ENCODE data around the gene RXRA. TPM values are rescaled to one million over a fixed set of nuclear protein-coding genes. Genes with fewer than 3 reads are reported as not detected.

Gene RXRA
- polyA plus RNA-seq, 1 experiment: 5.3 TPM

DNA sequence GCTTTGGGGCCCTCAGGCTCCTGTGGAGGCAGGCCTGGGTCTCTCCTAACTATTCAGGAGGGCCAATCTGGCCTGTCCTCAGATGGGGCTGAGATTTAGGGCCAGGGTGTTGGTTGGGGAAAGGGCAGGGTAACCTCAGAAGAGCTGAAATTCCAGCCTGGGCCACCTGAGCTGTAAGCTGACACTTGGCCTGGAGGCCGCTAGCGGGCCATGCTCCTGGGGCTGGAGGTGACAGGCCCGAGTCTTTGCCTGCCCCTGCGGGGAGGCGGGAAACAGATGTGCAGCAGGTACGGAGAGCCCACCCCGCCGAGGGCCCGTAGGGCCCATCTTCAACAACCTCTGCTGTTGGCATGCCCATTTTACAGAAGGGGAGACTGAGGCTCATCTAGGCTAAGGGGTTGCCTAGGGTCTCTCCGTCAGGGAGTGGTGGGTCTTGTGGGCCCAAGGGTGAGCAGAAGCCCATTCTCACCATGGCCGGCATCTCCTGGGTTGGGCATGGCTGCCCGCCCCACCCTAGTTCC, 69.5 kb downstream of the RXRA start:
- TF ChIP-seq, protein P1, sequence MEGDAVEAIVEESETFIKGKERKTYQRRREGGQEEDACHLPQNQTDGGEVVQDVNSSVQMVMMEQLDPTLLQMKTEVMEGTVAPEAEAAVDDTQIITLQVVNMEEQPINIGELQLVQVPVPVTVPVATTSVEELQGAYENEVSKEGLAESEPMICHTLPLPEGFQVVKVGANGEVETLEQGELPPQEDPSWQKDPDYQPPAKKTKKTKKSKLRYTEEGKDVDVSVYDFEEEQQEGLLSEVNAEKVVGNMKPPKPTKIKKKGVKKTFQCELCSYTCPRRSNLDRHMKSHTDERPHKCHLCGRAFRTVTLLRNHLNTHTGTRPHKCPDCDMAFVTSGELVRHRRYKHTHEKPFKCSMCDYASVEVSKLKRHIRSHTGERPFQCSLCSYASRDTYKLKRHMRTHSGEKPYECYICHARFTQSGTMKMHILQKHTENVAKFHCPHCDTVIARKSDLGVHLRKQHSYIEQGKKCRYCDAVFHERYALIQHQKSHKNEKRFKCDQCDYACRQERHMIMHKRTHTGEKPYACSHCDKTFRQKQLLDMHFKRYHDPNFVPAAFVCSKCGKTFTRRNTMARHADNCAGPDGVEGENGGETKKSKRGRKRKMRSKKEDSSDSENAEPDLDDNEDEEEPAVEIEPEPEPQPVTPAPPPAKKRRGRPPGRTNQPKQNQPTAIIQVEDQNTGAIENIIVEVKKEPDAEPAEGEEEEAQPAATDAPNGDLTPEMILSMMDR (IDR thresholded peaks at IDR 0.05; ENCODE audit: low read depth, low read length): no peak
- ChIA-PET CTCF (interaction anchor here (0.6 kb wide), 1 partner anchor 199 kb away, joined by 3 read pairs; no protein-coding TSS in a partner anchor), POLR2A (no interaction called here)
- no peaks in the 10 kb centered on the region for H3K27me3 ChIP-seq (ENCODE audit: control insufficient read depth, insufficient read depth, low read length)
- DNase-seq (ENCODE audit: low read depth, low spot score): no peak
- H3K4me3 ChIP-seq (ENCODE audit: low read depth, low read length): no peak overlapping the region
- no peak overlapping the region for H3K27ac ChIP-seq (ENCODE audit: low read depth, low read length)
- H3K9me3 ChIP-seq (ENCODE audit: control insufficient read depth, insufficient read depth, low read length): peaks cover 12% of the 10 kb centered on the region

DNA sequence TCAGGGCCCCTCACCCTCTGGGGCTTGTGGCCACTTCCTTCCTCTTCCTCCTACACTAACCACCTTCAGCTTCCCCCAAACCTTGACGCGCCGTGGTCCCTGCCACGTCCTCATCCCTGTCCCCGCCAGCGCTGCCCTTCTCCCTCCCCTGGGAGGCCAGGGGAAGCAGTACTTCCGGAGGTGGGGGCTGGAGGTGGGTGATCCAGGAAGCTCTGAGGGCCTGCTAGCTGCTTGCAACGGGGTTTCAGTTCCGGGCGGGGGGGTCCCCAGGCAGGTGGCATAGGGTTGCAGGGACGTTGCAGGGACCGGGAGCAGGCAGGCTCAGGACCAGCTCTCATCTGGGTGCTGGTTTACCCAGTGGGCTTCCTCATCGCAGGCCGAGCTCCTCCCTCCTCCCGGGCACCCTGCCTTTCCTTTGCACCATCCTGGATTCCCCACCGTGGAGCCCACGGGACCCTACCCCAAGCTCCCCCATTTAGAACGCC, 70.0 kb downstream of the RXRA start:
- no peak for DNase-seq (ENCODE audit: low read depth, low spot score)
- TF ChIP-seq, protein P1 (IDR thresholded peaks at IDR 0.05; ENCODE audit: low read depth, low read length): no peak
- Histone ChIP-seq H3K27ac (ENCODE audit: low read depth, low read length) (no peak overlapping the region), H3K9me3 (ENCODE audit: control insufficient read depth, insufficient read depth, low read length) (peaks cover 12% of the 10 kb centered on the region), H3K4me3 (ENCODE audit: low read depth, low read length) (no peak overlapping the region), H3K27me3 (ENCODE audit: control insufficient read depth, insufficient read depth, low read length) (no peaks in the 10 kb centered on the region)
- CTCF ChIA-PET: no interaction called here
- POLR2A ChIA-PET: no interaction called here

DNA sequence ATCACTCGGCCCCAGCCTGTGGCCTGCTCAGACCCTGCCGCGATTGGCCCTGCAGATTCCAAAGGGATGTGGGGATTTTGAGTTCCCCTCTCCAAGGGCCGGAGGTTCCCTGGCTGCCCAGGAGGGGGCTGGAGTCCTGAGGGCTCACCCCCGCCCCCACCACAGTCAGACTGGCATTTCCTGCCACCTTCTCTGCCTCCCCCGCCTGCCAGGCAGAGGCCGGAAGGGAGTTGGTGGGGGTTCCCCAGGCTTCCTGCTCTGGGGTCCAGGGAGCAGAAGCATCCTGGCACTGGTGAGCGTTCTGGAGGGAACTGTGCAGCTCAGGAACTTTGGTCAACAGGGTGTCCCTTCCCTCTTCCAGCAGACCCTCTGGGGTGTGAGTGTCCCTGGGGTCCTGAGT, 70.6 kb downstream of the RXRA start:
- H3K27ac ChIP-seq (ENCODE audit: low read depth, low read length): no peak overlapping the region
- no peak for DNase-seq (ENCODE audit: low read depth, low spot score)
- CTCF ChIA-PET: no interaction called here
- POLR2A ChIA-PET: no interaction called here
- H3K4me3 ChIP-seq (ENCODE audit: low read depth, low read length): no peak overlapping the region
- peaks cover 12% of the 10 kb centered on the region for H3K9me3 ChIP-seq (ENCODE audit: control insufficient read depth, insufficient read depth, low read length)
- TF ChIP-seq, protein P1 (IDR thresholded peaks at IDR 0.05; ENCODE audit: low read depth, low read length): no peak
- no peaks in the 10 kb centered on the region for H3K27me3 ChIP-seq (ENCODE audit: control insufficient read depth, insufficient read depth, low read length)

DNA sequence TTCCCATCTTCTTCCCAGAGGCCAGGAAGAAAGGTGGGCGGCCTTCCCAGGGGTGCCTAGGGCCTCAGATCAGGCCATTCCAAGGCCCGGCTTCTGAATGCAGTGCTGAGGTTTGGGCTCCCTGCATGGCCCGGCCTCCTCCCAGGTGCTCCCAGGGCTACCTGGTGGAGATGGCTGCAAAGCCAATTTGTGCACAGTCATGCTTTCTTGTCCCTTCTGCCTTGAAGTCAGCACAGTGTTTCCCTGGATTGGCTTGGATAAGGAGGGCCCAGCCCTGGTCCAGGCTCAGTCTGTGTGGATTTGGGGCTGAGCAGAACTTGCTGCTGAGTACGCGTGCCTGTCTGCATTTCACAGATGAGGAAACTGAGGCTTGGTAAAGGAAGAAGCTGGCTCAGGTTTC, 72.5 kb downstream of the RXRA start:
- Histone ChIP-seq H3K9me3 (ENCODE audit: control insufficient read depth, insufficient read depth, low read length) (peaks cover 12% of the 10 kb centered on the region), H3K27me3 (ENCODE audit: control insufficient read depth, insufficient read depth, low read length) (no peaks in the 10 kb centered on the region), H3K27ac (ENCODE audit: low read depth, low read length) (no peak overlapping the region), H3K4me3 (ENCODE audit: low read depth, low read length) (no peak overlapping the region)
- DNase-seq (ENCODE audit: low read depth, low spot score): no peak
- CTCF ChIA-PET: interaction anchor here (0.7 to 1.5 kb wide), 3 partner anchors 10 to 17 kb away, joined by 3 to 4 read pairs (median 3); no protein-coding TSS in a partner anchor
- POLR2A ChIA-PET: no interaction called here
- TF ChIP-seq, protein P1 (IDR thresholded peaks at IDR 0.05; ENCODE audit: low read depth, low read length): no peak

DNA sequence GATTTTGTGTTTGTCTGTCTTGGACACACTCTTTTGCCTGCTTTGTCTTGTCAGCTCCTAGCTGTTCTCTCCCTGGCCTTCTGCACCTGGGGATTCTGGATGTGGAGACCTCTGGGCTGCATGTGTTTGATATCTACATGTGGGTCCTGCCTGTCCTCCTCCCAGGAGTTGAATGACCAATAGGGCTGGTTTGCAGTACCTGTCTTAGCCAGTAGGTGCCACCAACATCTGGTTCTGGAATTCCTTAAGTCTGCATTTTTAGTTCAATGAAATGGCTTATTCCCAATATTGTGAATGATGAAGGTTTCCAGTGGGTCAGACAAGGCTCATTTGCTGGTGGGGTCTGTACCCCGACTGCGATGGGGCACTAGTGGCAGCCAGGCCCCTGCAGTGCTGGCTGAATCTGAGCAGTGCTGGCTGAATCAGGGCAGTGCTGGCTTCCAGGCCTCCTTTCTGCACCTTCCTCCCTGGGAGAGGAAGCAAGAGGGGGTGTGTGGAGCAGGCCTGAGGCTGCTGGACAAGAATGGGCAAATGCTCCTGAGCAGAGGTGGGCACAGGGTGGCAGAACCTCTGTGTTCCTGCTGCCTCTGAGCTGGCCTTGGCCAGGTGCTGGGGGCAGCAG, 73.3 kb downstream of the RXRA start:
- Histone ChIP-seq H3K27me3 (ENCODE audit: control insufficient read depth, insufficient read depth, low read length) (no peaks in the 10 kb centered on the region), H3K9me3 (ENCODE audit: control insufficient read depth, insufficient read depth, low read length) (peaks cover 12% of the 10 kb centered on the region), H3K27ac (ENCODE audit: low read depth, low read length) (no peak overlapping the region), H3K4me3 (ENCODE audit: low read depth, low read length) (no peak overlapping the region)
- ChIA-PET POLR2A (no interaction called here), CTCF (interaction anchor here (0.5 to 1.5 kb wide), 5 partner anchors 11 to 347 kb away, joined by 3 to 8 read pairs (median 3); no protein-coding TSS in a partner anchor)
- DNase-seq (ENCODE audit: low read depth, low spot score): no peak
- TF ChIP-seq, protein P1 (IDR thresholded peaks at IDR 0.05; ENCODE audit: low read depth, low read length): peak; percentile 61
